Liver (tissue), 9 donors: Measurements from ENCODE around the gene L3MBTL3. TPM values are rescaled to one million over a fixed set of nuclear protein-coding genes. Genes with fewer than 3 reads are reported as not detected.

Experiments
- DNase-seq: peaks from one replicate; pipeline ENCODE4 v3.0.0-alpha.2; 2017; ENCODE audit warnings: low spot score
- H3K27ac ChIP-seq, 2 donors: one replicate each; pipeline ENCODE4 v1.7.0; 2013; ENCODE audit warnings: inconsistent platforms in 2 of 2, low read length in 2 of 2, control low read depth in 1 of 2, low read depth in 1 of 2, mild to moderate bottlenecking in 1 of 2
- H3K27me3 ChIP-seq, 4 donors: one replicate each; pipeline versions ENCODE4 v1.6.1 to v1.7.0; 2013; ENCODE audit warnings: low read length in 3 of 4, inconsistent platforms in 1 of 4, mild to moderate bottlenecking in 1 of 4, moderate library complexity in 1 of 4; ENCODE audit not compliant: control insufficient read depth in 4 of 4, insufficient read depth in 4 of 4
- H3K36me3 ChIP-seq, 4 donors: one replicate each; pipeline versions ENCODE4 v1.6.1 to v1.7.0; 2013; ENCODE audit warnings: low read length in 3 of 4, mild to moderate bottlenecking in 3 of 4, low read depth in 1 of 4, moderate library complexity in 1 of 4; ENCODE audit not compliant: control insufficient read depth in 4 of 4, insufficient read depth in 3 of 4
- H3K4me1 ChIP-seq, 4 donors: one replicate each; pipeline versions ENCODE4 v1.6.1 to v1.7.0; 2013; ENCODE audit warnings: low read length in 3 of 4, mild to moderate bottlenecking in 3 of 4, moderate library complexity in 1 of 4; ENCODE audit not compliant: control insufficient read depth in 4 of 4, insufficient read depth in 4 of 4
- H3K4me3 ChIP-seq, 3 donors: one replicate each; pipeline versions ENCODE4 v1.6.1 to v1.7.0; 2013; ENCODE audit warnings: low read length in 3 of 3, control low read depth in 1 of 3, low read depth in 1 of 3, mild to moderate bottlenecking in 1 of 3
- H3K9ac ChIP-seq, 2 donors: one replicate each; pipeline ENCODE4 v1.7.0; 2013; ENCODE audit warnings: low read length in 2 of 2, mild to moderate bottlenecking in 2 of 2, moderate library complexity in 2 of 2, control low read depth in 1 of 2, low read depth in 1 of 2
- H3K9me3 ChIP-seq, 4 donors: one replicate each; pipeline versions ENCODE4 v1.6.1 to v1.7.0; 2013; ENCODE audit warnings: low read length in 3 of 4; ENCODE audit not compliant: control insufficient read depth in 4 of 4
- EGR1 ChIP-seq, 2 donors: IDR thresholded peaks; 2 replicates each; pipeline ENCODE4 v1.6.1; 2016 to 2018; ENCODE audit warnings: antibody characterized with exemption in 2 of 2, low read depth in 2 of 2
- FOXA1 ChIP-seq: IDR thresholded peaks from 2 replicates; pipeline ENCODE4 v1.6.1; 2016; ENCODE audit warnings: antibody characterized with exemption
- FOXA2 ChIP-seq: IDR thresholded peaks from 2 replicates; pipeline ENCODE4 v1.6.1; 2016; ENCODE audit warnings: antibody characterized with exemption
- GABPA ChIP-seq, 2 donors: IDR thresholded peaks in 1 of 2; conservative IDR thresholded peaks in 1 of 2; 2 replicates each; pipeline ENCODE4 v1.6.1; 2016; ENCODE audit warnings: antibody characterized with exemption in 2 of 2, mild to moderate bottlenecking in 1 of 2, moderate library complexity in 1 of 2
- HNF4A ChIP-seq, 2 donors: conservative IDR thresholded peaks; 2 replicates each; pipeline ENCODE4 v1.6.1; 2016; ENCODE audit warnings: antibody characterized with exemption in 2 of 2, mild to moderate bottlenecking in 2 of 2
- HNF4G ChIP-seq: IDR thresholded peaks from 2 replicates; pipeline ENCODE4 v1.6.1; 2016; ENCODE audit warnings: antibody characterized with exemption
- JUND ChIP-seq, 2 donors: IDR thresholded peaks; 2 replicates each; pipeline ENCODE4 v1.6.1; 2016; ENCODE audit warnings: antibody characterized with exemption in 2 of 2
- NR2F2 ChIP-seq: IDR thresholded peaks from 2 replicates; pipeline ENCODE4 v1.6.1; 2016; ENCODE audit warnings: antibody characterized with exemption
- RAD21 ChIP-seq, 2 donors: IDR thresholded peaks; 2 replicates each; pipeline ENCODE4 v1.6.1; 2016; ENCODE audit warnings: antibody characterized with exemption in 2 of 2, mild to moderate bottlenecking in 2 of 2
- RXRA ChIP-seq, 2 donors: IDR thresholded peaks; 2 replicates each; pipeline ENCODE4 v1.6.1; 2017 to 2018; ENCODE audit warnings: antibody characterized with exemption in 2 of 2, mild to moderate bottlenecking in 1 of 2
- SP1 ChIP-seq: IDR thresholded peaks from 2 replicates; pipeline ENCODE4 v1.6.1; 2018; ENCODE audit warnings: antibody characterized with exemption, mild to moderate bottlenecking
- YY1 ChIP-seq: IDR thresholded peaks from 2 replicates; pipeline ENCODE4 v1.6.1; 2016; ENCODE audit warnings: antibody characterized with exemption, mild to moderate bottlenecking
- WGBS: extraction: QIAGEN DNeasy Blood & Tissue Kit; methylation state at CpG from one replicate; pipeline ENCODE4 v1.1.7; 2013; 5-methylcytosine and 5-hydroxymethylcytosine counted together
- polyA plus RNA-seq, 2 donors: library from polyadenylated mRNA; stranded (reverse) in 1 of 2; unstranded in 1 of 2; fragments of 200-250 nt in 1 of 2; fragments of >200 nt in 1 of 2; fragmentation: Nextera tagmentation in 1 of 2; extraction: Ambion mirVana in 1 of 2; gene quantifications; one replicate each; pipeline versions ENCODE4 v1.2.1 to v1.2.3, GENCODE V29; 2013 to 2015
- total RNA-seq, 2 donors: library from RNA; depleted of rRNA; stranded (reverse); fragments of >200 nt; gene quantifications; one replicate each; pipeline ENCODE4 v1.2.3, GENCODE V29; 2014
- TF ChIP-seq, protein P1 (sequence below): fragments of 150-350 bp; IDR thresholded peaks from 2 replicates; pipeline ENCODE4 v1.5.1; 2017; ENCODE audit warnings: improper control_type of control experiment, low read depth, low read length; ENCODE audit not compliant: missing input control
- TF ChIP-seq, protein P2 (sequence below): IDR thresholded peaks from 2 replicates; pipeline ENCODE4 v1.6.1; 2016; ENCODE audit warnings: antibody characterized with exemption, mild to moderate bottlenecking
- TF ChIP-seq, protein P3 (sequence below): IDR thresholded peaks from 2 replicates; pipeline ENCODE4 v1.6.1; 2016; ENCODE audit warnings: antibody characterized with exemption
- TF ChIP-seq, protein P4 (sequence below): IDR thresholded peaks from 2 replicates; pipeline ENCODE4 v1.6.1; 2016; ENCODE audit warnings: antibody characterized with exemption
- TF ChIP-seq, protein P5 (sequence below): IDR thresholded peaks from 2 replicates; pipeline ENCODE4 v1.6.1; 2016; ENCODE audit warnings: antibody characterized with exemption
- donor health status: healthy.
- donor health status: healthy.
- donor health status: healthy.
- donor health status: healthy.
- donor health status: healthy.

L3MBTL3 gene
- total and polyA plus RNA-seq, 4 donors: 1.9 to 9.2 (median 3.7) TPM

DNA sequence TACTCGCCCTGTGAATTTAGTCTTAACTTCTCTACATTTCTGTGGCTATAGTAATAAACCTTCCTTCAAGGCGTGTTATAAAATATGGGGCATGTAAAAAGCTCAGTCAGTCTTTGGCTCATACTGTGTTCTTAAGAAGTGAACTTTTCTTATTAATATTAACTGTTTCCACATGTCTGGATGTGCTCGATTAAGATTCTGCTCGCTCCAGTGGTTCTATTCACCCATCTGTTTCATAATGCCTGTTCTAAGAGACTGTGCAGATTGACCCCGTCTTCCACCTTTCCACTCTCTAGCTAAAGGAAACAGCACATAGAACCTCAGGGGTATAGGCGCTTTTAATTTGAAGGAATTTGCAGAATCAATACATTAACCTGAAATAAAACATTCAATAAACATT lies 99.9 kb downstream of the L3MBTL3 start:
- H3K4me1 ChIP-seq: no peaks in the 10 kb centered on the region
- H3K9me3 ChIP-seq: no peaks in the 10 kb centered on the region
- peaks cover 0 to 2% (median under 1%) of the 10 kb centered on the region in 4 donors for H3K36me3 ChIP-seq
- H3K27me3 ChIP-seq: no peaks in the 10 kb centered on the region
- TF ChIP-seq JUND (IDR thresholded peaks at IDR 0.05) (no peak), YY1 (no peak)
- TF ChIP-seq, protein P1, sequence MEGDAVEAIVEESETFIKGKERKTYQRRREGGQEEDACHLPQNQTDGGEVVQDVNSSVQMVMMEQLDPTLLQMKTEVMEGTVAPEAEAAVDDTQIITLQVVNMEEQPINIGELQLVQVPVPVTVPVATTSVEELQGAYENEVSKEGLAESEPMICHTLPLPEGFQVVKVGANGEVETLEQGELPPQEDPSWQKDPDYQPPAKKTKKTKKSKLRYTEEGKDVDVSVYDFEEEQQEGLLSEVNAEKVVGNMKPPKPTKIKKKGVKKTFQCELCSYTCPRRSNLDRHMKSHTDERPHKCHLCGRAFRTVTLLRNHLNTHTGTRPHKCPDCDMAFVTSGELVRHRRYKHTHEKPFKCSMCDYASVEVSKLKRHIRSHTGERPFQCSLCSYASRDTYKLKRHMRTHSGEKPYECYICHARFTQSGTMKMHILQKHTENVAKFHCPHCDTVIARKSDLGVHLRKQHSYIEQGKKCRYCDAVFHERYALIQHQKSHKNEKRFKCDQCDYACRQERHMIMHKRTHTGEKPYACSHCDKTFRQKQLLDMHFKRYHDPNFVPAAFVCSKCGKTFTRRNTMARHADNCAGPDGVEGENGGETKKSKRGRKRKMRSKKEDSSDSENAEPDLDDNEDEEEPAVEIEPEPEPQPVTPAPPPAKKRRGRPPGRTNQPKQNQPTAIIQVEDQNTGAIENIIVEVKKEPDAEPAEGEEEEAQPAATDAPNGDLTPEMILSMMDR: no peak
- H3K27ac ChIP-seq: no peak overlapping the region
- H3K4me3 ChIP-seq: no peak overlapping the region
- no peak for DNase-seq
- no peak overlapping the region for H3K9ac ChIP-seq
- 98% methylated on average over 6 of the region's 6 CpGs for WGBS

DNA sequence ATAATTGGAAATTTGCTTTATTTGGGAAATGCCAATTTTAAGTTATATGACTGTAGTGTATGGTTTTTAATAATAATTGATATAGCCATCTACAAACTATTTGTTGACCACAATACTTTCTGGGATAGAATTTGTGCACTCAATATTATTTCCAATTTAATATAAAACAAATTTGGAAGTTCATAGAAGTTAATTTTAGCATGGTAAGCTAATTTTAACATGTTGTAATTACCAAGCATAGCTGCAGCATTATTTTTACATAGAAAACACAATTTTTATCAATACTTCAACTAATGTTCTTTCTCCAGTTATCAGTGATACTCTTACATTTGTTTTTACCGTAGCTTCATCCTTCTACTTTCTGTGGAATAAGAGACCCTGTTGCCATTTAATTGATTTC lies 100.8 kb downstream of the L3MBTL3 start:
- TF ChIP-seq, protein P2, sequence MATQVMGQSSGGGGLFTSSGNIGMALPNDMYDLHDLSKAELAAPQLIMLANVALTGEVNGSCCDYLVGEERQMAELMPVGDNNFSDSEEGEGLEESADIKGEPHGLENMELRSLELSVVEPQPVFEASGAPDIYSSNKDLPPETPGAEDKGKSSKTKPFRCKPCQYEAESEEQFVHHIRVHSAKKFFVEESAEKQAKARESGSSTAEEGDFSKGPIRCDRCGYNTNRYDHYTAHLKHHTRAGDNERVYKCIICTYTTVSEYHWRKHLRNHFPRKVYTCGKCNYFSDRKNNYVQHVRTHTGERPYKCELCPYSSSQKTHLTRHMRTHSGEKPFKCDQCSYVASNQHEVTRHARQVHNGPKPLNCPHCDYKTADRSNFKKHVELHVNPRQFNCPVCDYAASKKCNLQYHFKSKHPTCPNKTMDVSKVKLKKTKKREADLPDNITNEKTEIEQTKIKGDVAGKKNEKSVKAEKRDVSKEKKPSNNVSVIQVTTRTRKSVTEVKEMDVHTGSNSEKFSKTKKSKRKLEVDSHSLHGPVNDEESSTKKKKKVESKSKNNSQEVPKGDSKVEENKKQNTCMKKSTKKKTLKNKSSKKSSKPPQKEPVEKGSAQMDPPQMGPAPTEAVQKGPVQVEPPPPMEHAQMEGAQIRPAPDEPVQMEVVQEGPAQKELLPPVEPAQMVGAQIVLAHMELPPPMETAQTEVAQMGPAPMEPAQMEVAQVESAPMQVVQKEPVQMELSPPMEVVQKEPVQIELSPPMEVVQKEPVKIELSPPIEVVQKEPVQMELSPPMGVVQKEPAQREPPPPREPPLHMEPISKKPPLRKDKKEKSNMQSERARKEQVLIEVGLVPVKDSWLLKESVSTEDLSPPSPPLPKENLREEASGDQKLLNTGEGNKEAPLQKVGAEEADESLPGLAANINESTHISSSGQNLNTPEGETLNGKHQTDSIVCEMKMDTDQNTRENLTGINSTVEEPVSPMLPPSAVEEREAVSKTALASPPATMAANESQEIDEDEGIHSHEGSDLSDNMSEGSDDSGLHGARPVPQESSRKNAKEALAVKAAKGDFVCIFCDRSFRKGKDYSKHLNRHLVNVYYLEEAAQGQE: no peak
- TF ChIP-seq FOXA2 (no peak), HNF4A (conservative IDR thresholded peaks at IDR 0.05) (no peak), YY1 (no peak), SP1 (no peak), RXRA (IDR thresholded peaks at IDR 0.05) (no peak), HNF4G (no peak), RAD21 (IDR thresholded peaks at IDR 0.05) (no peak), NR2F2 (no peak), JUND (IDR thresholded peaks at IDR 0.05) (no peak), FOXA1 (no peak), GABPA (IDR thresholded peaks at IDR 0.05 in 1 of 2, conservative IDR thresholded peaks at IDR 0.05 in 1 of 2) (no peak), EGR1 (IDR thresholded peaks at IDR 0.05; ENCODE audit: low read depth in 2 of 2) (no peak)
- TF ChIP-seq, protein P3, sequence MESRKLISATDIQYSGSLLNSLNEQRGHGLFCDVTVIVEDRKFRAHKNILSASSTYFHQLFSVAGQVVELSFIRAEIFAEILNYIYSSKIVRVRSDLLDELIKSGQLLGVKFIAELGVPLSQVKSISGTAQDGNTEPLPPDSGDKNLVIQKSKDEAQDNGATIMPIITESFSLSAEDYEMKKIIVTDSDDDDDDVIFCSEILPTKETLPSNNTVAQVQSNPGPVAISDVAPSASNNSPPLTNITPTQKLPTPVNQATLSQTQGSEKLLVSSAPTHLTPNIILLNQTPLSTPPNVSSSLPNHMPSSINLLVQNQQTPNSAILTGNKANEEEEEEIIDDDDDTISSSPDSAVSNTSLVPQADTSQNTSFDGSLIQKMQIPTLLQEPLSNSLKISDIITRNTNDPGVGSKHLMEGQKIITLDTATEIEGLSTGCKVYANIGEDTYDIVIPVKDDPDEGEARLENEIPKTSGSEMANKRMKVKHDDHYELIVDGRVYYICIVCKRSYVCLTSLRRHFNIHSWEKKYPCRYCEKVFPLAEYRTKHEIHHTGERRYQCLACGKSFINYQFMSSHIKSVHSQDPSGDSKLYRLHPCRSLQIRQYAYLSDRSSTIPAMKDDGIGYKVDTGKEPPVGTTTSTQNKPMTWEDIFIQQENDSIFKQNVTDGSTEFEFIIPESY: no peak
- TF ChIP-seq, protein P4, sequence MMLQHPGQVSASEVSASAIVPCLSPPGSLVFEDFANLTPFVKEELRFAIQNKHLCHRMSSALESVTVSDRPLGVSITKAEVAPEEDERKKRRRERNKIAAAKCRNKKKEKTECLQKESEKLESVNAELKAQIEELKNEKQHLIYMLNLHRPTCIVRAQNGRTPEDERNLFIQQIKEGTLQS: no peak
- TF ChIP-seq, protein P5, sequence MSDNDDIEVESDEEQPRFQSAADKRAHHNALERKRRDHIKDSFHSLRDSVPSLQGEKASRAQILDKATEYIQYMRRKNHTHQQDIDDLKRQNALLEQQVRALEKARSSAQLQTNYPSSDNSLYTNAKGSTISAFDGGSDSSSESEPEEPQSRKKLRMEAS: no peak
- TF ChIP-seq, protein P1: no peak
- H3K4me3 ChIP-seq: no peak overlapping the region
- H3K27me3 ChIP-seq: no peaks in the 10 kb centered on the region
- H3K9me3 ChIP-seq: no peaks in the 10 kb centered on the region
- H3K9ac ChIP-seq: no peak overlapping the region
- H3K4me1 ChIP-seq: no peaks in the 10 kb centered on the region
- WGBS: 100% methylated on average over 1 of the region's 1 CpG
- H3K27ac ChIP-seq: no peak overlapping the region
- no peak for DNase-seq
- H3K36me3 ChIP-seq: peaks cover 0 to 2% (median under 1%) of the 10 kb centered on the region in 4 donors
